Vagina (tissue), 2 donors: ENCODE data around the gene HNRNPUL2. TPM values are rescaled to one million over a fixed set of nuclear protein-coding genes. Genes with fewer than 3 reads are reported as not detected.

Experiments
- DNase-seq, 2 donors: peaks; one replicate each; pipeline ENCODE4 v3.0.0-alpha.2; 2017; ENCODE audit errors: extremely low spot score in 2 of 2
- H3K27ac ChIP-seq: fragments of 200-600 bp; sonication (generic); one replicate; pipeline ENCODE4 v1.5.1; 2019
- H3K27me3 ChIP-seq: fragments of 200-600 bp; sonication (generic); one replicate; pipeline ENCODE4 v1.5.1; 2019
- H3K36me3 ChIP-seq, 2 donors: fragments of 200-600 bp; sonication (generic); one replicate each; pipeline ENCODE4 v1.5.1; 2017 to 2019
- H3K4me1 ChIP-seq: fragments of 200-600 bp; sonication (generic); one replicate; pipeline ENCODE4 v1.5.1; 2019
- H3K4me3 ChIP-seq, 2 donors: fragments of 200-600 bp; sonication (generic); 1 replicate in 1 of 2; 2 replicates in 1 of 2; pipeline ENCODE4 v1.5.1; 2016 to 2019
- H3K9me3 ChIP-seq: fragments of 200-600 bp; sonication (generic); one replicate; pipeline ENCODE4 v1.5.1; 2019
- CTCF ChIP-seq, 3 experiments: fragments of 450-650 bp in 2 of 3; fragments of 200-600 bp in 1 of 3; sonication (generic) in 1 of 3; IDR thresholded peaks; one replicate each; pipeline ENCODE4 v1.5.1; 2017 to 2019; ENCODE audit warnings: antibody characterized with exemption in 3 of 3, mild to moderate bottlenecking in 2 of 3, moderate library complexity in 2 of 3
- POLR2A ChIP-seq, 2 donors: fragments of 450-650 bp; IDR thresholded peaks; one replicate each; pipeline ENCODE4 v1.6.1; 2017; ENCODE audit warnings: antibody characterized with exemption in 2 of 2, mild to moderate bottlenecking in 2 of 2, moderate library complexity in 2 of 2
- POLR2AphosphoS5 ChIP-seq, 2 donors: sonication (generic); formaldehyde crosslinking; IDR thresholded peaks; one replicate each; pipeline ENCODE4 v1.9.0; 2017; ENCODE audit warnings: antibody characterized with exemption in 2 of 2, mild to moderate bottlenecking in 2 of 2, low read depth in 1 of 2; ENCODE audit not compliant: insufficient read depth in 1 of 2
- intact Hi-C: fragments of 100-400 bp; cut with DNase I; formaldehyde crosslinking; loops from one replicate; pipeline ENCODE4 v1.15.1; 2023
- total RNA-seq: library from RNA; depleted of rRNA; stranded (reverse); fragments of >200 nt; gene quantifications from one replicate; pipeline ENCODE4 v1.2.3, GENCODE V29; 2016

The HNRNPUL2 gene
- 30.7 TPM for total RNA-seq

- Histone ChIP-seq H3K36me3 (peaks cover 3 to 18% of the 10 kb centered on the region in 2 donors), H3K4me1 (peaks cover 58% of the 10 kb centered on the region), H3K4me3 (peak within 1 kb of the TSS; percentile 71 to 90), H3K27ac (peak within 1 kb of the TSS; percentile 93), H3K9me3 (no peaks in the 10 kb centered on the region), H3K27me3 (no peaks in the 10 kb centered on the region)
- DNase-seq, result peak in 1 of 2 donors; percentile 98
- TF ChIP-seq CTCF (IDR thresholded peaks at IDR 0.05), result no peak
- peak in 1 of 2 donors; percentile 88 for TF ChIP-seq POLR2A (IDR thresholded peaks at IDR 0.05)
- TF ChIP-seq POLR2AphosphoS5 (IDR thresholded peaks at IDR 0.05; ENCODE audit: insufficient read depth in 1 of 2, low read depth in 1 of 2), result peak; percentile 77 to 97
- intact Hi-C loops, result loop anchor here (5.0 kb wide), 1 partner anchor 45 kb away; the partner anchor contains the start of gene TAF6L
These were observed at the start of gene HNRNPUL2 for GRCh38 chr11:62727165-62727871. HNRNPUL2 (minus strand) TSS chr11:62727457; CDS start chr11:62727156, 301 bp downstream.

GRCh38 chr11:62775646-62776045, 48.4 kb upstream of the HNRNPUL2 start:
- Histone ChIP-seq H3K36me3 (peaks cover 0 to 24% of the 10 kb centered on the region in 2 donors), H3K4me1 (peaks cover 13% of the 10 kb centered on the region), H3K27ac (no peak overlapping the region), H3K9me3 (no peaks in the 10 kb centered on the region), H3K4me3 (no peak overlapping the region), H3K27me3 (no peaks in the 10 kb centered on the region)
- intact Hi-C loops, result no loop called here
- TF ChIP-seq POLR2AphosphoS5 (IDR thresholded peaks at IDR 0.05; ENCODE audit: insufficient read depth in 1 of 2, low read depth in 1 of 2) (no peak), CTCF (IDR thresholded peaks at IDR 0.05) (no peak), POLR2A (IDR thresholded peaks at IDR 0.05) (no peak)
- no peak for DNase-seq

- TF ChIP-seq POLR2AphosphoS5 (IDR thresholded peaks at IDR 0.05; ENCODE audit: insufficient read depth in 1 of 2, low read depth in 1 of 2), result no peak
- TF ChIP-seq POLR2A (IDR thresholded peaks at IDR 0.05), result no peak
- TF ChIP-seq CTCF (IDR thresholded peaks at IDR 0.05), result no peak
- Histone ChIP-seq H3K4me3 (no peak overlapping the region), H3K9me3 (no peaks in the 10 kb centered on the region), H3K27me3 (no peaks in the 10 kb centered on the region), H3K4me1 (peaks cover 26% of the 10 kb centered on the region), H3K27ac (no peak overlapping the region), H3K36me3 (peaks cover 0 to 24% of the 10 kb centered on the region in 2 donors)
- DNase-seq, result no peak
- intact Hi-C loops, result loop anchor here (5.0 kb wide), 1 partner anchor 47 kb away; the partner anchor contains the start of genes HNRNPUL2 and TTC9C
These were observed 47.1 kb upstream of the HNRNPUL2 start for GRCh38 chr11:62774407-62774806.

- H3K4me1 ChIP-seq, result peaks cover 29% of the 10 kb centered on the region
- peak in 1 of 2 donors; percentile 99 for DNase-seq
- H3K4me3 ChIP-seq, result peak within 1 kb of the TSS; percentile 66 to 78
- intact Hi-C loops, result loop anchor here (5.0 kb wide), 1 partner anchor 44 kb away; the partner anchor contains the start of genes HNRNPUL2 and TTC9C
- H3K27me3 ChIP-seq, result no peaks in the 10 kb centered on the region
- H3K9me3 ChIP-seq, result no peaks in the 10 kb centered on the region
- TF ChIP-seq CTCF (IDR thresholded peaks at IDR 0.05) (no peak), POLR2AphosphoS5 (IDR thresholded peaks at IDR 0.05; ENCODE audit: insufficient read depth in 1 of 2, low read depth in 1 of 2) (peak; percentile 89 to 90), POLR2A (IDR thresholded peaks at IDR 0.05) (peak in 1 of 2 donors; percentile 8)
- peaks cover 0 to 20% of the 10 kb centered on the region in 2 donors for H3K36me3 ChIP-seq
- H3K27ac ChIP-seq, result peak within 1 kb of the TSS; percentile 98
These were observed 44.1 kb upstream of the HNRNPUL2 start, which contains the start of gene TAF6L for GRCh38 chr11:62771144-62772021. TAF6L (plus strand) TSS chr11:62771396; CDS start chr11:62775784, 4,388 bp downstream.
